ENCODE measurements around the gene SAC3D1. TPM values are rescaled to one million over a fixed set of nuclear protein-coding genes. Genes with fewer than 3 reads are reported as not detected.

Gene SAC3D1
- total RNA-seq, 1 donor from 2014 or later, result 5.6 TPM

DNA sequence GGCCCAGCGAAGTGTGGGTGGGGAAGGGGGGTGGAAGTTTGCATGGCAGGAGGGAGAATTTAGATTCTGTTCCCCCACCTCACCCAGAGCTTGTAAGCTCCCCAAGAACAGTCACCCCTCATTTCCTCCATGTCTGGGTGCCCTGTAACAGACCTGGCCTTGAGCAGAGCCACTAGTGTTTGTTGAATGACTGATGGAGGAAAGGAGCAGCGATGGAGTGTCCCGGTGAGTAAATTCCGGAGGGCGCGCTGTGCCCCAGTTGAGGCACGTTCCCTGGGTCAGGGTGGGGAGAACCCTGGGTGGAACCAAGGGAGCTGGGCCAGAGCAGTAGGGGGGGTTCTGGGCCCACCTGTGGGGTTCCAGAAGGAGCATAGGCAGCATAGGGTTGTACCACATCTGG lies 16.5 kb downstream of the SAC3D1 start:
- Histone ChIP-seq H3K27me3 (ENCODE audit: low read depth) (peaks cover 11% of the 10 kb centered on the region), H3K9me3 (replicated peaks) (no peaks in the 10 kb centered on the region), H3K4me3 (no peak overlapping the region), H3K4me1 (no peaks in the 10 kb centered on the region), H3K27ac (replicated peaks) (no peak overlapping the region), H3K36me3 (no peaks in the 10 kb centered on the region)
- no peak for DNase-seq
- intact Hi-C loops (cut with micrococcal nuclease), result no loop called here
- TF ChIP-seq, protein P1, sequence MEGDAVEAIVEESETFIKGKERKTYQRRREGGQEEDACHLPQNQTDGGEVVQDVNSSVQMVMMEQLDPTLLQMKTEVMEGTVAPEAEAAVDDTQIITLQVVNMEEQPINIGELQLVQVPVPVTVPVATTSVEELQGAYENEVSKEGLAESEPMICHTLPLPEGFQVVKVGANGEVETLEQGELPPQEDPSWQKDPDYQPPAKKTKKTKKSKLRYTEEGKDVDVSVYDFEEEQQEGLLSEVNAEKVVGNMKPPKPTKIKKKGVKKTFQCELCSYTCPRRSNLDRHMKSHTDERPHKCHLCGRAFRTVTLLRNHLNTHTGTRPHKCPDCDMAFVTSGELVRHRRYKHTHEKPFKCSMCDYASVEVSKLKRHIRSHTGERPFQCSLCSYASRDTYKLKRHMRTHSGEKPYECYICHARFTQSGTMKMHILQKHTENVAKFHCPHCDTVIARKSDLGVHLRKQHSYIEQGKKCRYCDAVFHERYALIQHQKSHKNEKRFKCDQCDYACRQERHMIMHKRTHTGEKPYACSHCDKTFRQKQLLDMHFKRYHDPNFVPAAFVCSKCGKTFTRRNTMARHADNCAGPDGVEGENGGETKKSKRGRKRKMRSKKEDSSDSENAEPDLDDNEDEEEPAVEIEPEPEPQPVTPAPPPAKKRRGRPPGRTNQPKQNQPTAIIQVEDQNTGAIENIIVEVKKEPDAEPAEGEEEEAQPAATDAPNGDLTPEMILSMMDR (IDR thresholded peaks at IDR 0.05; ENCODE audit: borderline replicate concordance), result no peak

DNA sequence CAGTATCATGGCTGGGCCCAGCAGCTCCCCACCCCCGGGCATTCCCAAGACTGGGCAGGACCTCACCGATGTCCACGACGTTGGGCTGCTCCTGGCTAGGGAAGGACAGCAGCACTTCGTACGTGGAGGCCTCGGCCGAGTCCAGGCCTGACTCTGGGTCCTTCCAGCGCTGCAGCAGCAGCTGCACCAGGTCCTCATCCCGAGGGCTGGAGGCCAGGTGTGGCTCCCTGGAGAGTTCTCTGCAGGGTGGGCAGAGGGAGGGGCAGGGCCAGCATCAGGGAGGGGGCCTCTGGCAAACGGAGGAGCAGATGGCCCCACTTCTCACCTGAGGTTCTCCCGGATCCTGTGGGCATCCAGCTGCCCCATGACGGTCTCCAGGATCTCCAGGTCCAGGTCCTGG lies 17.0 kb downstream of the SAC3D1 start:
- Histone ChIP-seq H3K9me3 (replicated peaks) (no peaks in the 10 kb centered on the region), H3K27ac (replicated peaks) (no peak overlapping the region), H3K27me3 (ENCODE audit: low read depth) (peaks cover 6% of the 10 kb centered on the region), H3K4me3 (no peak overlapping the region), H3K36me3 (no peaks in the 10 kb centered on the region), H3K4me1 (no peaks in the 10 kb centered on the region)
- TF ChIP-seq, protein P1 (IDR thresholded peaks at IDR 0.05; ENCODE audit: borderline replicate concordance), result no peak
- DNase-seq, result no peak
- intact Hi-C loops (cut with micrococcal nuclease), result no loop called here

DNA sequence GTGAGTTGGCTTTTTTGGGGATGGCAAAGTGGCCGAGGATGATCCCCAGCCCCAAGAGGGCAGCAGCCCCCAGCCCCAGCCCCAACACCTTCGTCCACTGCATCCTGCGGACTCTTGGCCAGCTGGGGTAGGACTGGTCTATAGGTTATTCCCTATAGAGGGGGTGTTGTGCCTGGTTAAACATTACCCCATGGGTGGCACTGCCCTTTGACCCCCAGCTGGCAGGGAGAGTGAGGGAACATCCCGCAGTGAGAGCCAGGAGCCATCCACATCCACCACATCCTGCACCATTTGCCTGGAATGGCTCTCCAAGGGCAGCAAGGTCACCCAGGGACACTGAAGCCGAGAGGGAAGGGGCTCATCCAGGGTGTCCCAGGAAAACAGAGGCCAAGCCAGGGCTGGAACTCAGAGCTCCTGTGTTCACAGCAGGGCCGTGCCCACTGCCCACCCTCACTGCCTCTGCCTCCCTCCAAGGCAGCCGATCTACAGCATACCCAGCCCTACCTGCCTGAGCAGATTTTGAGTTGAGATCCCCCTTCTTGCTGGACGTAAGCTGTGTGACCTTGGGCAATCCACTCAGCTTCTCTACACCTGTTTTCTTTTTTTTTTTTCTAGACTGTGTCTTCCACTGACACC lies 17.5 kb downstream of the SAC3D1 start, which contains the start of gene NAALADL1:
TSS of gene NAALADL1 (minus strand) at position 135 of the 636 bp plus-strand sequence. CDS start at position 103, 32 bp downstream.
- no peaks in the 10 kb centered on the region for H3K4me1 ChIP-seq
- H3K36me3 ChIP-seq, result no peaks in the 10 kb centered on the region
- H3K27ac ChIP-seq (replicated peaks), result no peak within 1 kb of the TSS
- TF ChIP-seq, protein P1 (IDR thresholded peaks at IDR 0.05; ENCODE audit: borderline replicate concordance), result no peak
- no peak within 1 kb of the TSS for H3K4me3 ChIP-seq
- H3K9me3 ChIP-seq (replicated peaks), result no peaks in the 10 kb centered on the region
- peaks cover 1% of the 10 kb centered on the region for H3K27me3 ChIP-seq (ENCODE audit: low read depth)
- DNase-seq, result no peak
- intact Hi-C loops (cut with micrococcal nuclease), result no loop called here

DNA sequence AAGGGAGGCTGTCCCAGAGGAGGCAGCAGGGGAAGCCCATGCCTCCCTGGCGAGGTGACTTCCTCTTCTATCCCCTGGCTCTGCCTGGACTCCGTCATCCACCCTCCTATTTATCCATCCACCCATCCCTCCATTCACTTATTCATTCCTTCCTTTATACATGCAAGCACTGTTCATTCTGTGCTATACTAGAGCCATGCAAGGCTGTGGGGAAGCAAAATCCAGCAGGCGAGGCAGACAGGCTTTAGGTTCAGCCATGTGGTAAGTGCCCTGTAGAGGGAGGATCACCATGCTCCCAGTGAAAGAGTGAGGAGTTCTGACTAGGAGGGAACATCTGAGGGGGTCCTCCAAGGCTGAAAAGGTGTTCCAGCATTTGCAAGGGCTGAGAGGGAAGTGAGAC lies 18.5 kb downstream of the SAC3D1 start:
- no peak for DNase-seq
- intact Hi-C loops (cut with micrococcal nuclease), result no loop called here
- Histone ChIP-seq H3K27me3 (ENCODE audit: low read depth) (no peaks in the 10 kb centered on the region), H3K36me3 (no peaks in the 10 kb centered on the region), H3K4me1 (no peaks in the 10 kb centered on the region), H3K9me3 (replicated peaks) (no peaks in the 10 kb centered on the region), H3K27ac (replicated peaks) (no peak overlapping the region), H3K4me3 (no peak overlapping the region)
- TF ChIP-seq, protein P1 (IDR thresholded peaks at IDR 0.05; ENCODE audit: borderline replicate concordance), result no peak

DNA sequence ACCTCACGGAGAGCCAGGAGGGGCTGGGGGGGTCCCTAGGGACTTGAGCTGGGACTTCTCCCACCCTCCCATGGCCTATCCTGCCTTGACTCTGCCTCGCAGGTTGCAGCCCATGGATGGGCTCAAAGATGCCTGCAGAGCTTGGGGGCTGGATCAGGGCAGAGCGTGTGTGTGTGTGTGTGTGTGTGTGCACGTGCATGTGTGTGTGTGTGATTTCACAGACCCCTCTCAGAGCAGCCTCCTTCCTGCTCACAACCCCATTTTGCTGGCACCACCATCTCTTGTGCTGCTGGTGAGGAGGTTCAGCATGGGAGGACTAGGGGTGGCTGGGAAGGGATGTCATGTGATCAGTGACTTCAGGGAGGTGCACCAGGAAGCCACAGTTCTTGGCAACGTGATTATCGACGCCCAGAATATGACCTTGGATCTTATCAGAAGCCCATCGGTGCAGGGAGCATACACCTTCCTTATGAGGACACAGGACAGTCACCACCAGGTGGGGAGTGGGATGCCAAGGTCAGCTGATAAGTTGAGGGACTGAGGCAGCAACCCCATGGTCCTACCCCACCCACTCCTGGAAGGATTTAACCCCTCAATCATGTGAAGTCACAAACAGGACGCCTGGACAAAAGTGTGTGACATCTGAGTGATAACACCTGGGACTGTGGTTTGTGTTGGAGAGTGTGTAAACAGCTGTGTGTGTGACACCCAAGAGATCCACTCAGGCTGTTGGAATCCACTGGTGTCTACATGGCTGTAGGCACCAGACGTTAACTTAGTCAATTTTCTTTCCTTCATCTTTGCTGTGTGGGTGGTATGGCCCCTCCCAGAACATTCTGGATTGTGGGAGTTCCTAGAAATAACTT lies 19.2 kb downstream of the SAC3D1 start:
- H3K4me3 ChIP-seq, result no peak overlapping the region
- H3K9me3 ChIP-seq (replicated peaks), result no peaks in the 10 kb centered on the region
- H3K27me3 ChIP-seq (ENCODE audit: low read depth), result no peaks in the 10 kb centered on the region
- TF ChIP-seq, protein P1 (IDR thresholded peaks at IDR 0.05; ENCODE audit: borderline replicate concordance), result no peak
- no peak overlapping the region for H3K27ac ChIP-seq (replicated peaks)
- no peak for DNase-seq
- H3K36me3 ChIP-seq, result no peaks in the 10 kb centered on the region
- no peaks in the 10 kb centered on the region for H3K4me1 ChIP-seq
- intact Hi-C loops (cut with micrococcal nuclease), result no loop called here
